Activated CD4-positive, alpha-beta memory T cell treated with anti-CD3 and anti-CD28 coated beads, Interleukin-2, amount 10 ng/mL, durations not matched to agents 7 days and 5 days (primary cell): Measurements from ENCODE around the gene NCKAP5. TPM values are rescaled to one million over a fixed set of nuclear protein-coding genes. Genes with fewer than 3 reads are reported as not detected.

ENCODE experiments used
- CTCF ChIA-PET: fragments of 350-600 bp; sonication (Branson Sonifier 250); formaldehyde crosslinking; loops from one replicate; lab custom pipeline; 2021; ENCODE audit warnings: antibody characterized with exemption, inconsistent platforms; lab: Charles Lee
- POLR2A ChIA-PET: fragments of 350-600 bp; sonication (Branson Sonifier 250); formaldehyde crosslinking; loops from one replicate; lab custom pipeline; 2021; ENCODE audit warnings: antibody characterized with exemption; lab: Charles Lee
- DNase-seq: peaks from one replicate; pipeline ENCODE4 v3.0.0-alpha.2; 2020
- H3K27ac Mint-ChIP-seq: one replicate; pipeline ENCODE4 v1.8.0; 2021; ENCODE audit warnings: mild to moderate bottlenecking, mixed read lengths
- H3K27me3 Mint-ChIP-seq: one replicate; pipeline ENCODE4 v1.8.0; 2021; ENCODE audit warnings: mixed read lengths
- H3K36me3 Mint-ChIP-seq: one replicate; pipeline ENCODE4 v1.8.0; 2021; ENCODE audit warnings: low read depth, mixed read lengths
- H3K4me1 Mint-ChIP-seq: one replicate; pipeline ENCODE4 v1.8.0; 2021; ENCODE audit warnings: mixed read lengths
- H3K4me3 Mint-ChIP-seq: one replicate; pipeline ENCODE4 v1.8.0; 2021; ENCODE audit warnings: mild to moderate bottlenecking, mixed read lengths
- H3K9me3 Mint-ChIP-seq: one replicate; pipeline ENCODE4 v1.8.0; 2021; ENCODE audit warnings: mixed read lengths
- total RNA-seq, 2 experiments: library from RNA; stranded (reverse); gene quantifications; one replicate each; pipeline ENCODE4 v1.2.3, GENCODE V29; 2021

NCKAP5 gene
- total RNA-seq, 2 experiments from 2014 or later, result not detected

- Mint-ChIP-seq H3K27ac (no peak overlapping the region), H3K4me3 (no peak overlapping the region), H3K36me3 (no peaks in the 10 kb centered on the region), H3K27me3 (no peaks in the 10 kb centered on the region), H3K9me3 (no peaks in the 10 kb centered on the region), H3K4me1 (no peaks in the 10 kb centered on the region)
- POLR2A ChIA-PET, result no interaction called here
- no peak for DNase-seq
- CTCF ChIA-PET, result no interaction called here
Measured at GRCh38 chr2:133414486-133415209, 153.6 kb downstream of the NCKAP5 start.

DNA sequence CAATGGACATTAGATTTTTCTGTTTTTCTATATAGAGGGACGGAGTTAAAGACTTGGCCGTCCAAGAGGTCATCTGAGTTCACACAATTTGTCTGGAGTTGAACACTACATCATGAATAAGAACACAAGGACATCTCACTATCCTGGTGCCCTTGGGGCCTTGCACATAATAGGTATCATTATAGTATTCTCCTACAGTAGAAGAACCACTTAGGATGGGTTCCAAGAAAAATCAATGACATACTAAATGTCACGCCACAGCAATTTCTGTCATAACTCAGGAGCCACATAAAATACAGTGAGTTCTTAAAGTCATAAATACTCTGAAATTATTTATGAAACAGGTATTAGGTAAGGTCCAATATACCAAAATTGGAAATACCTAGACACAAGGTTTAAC lies 154.4 kb downstream of the NCKAP5 start:
- ChIA-PET POLR2A (no interaction called here), CTCF (no interaction called here)
- no peaks in the 10 kb centered on the region for H3K9me3 Mint-ChIP-seq
- no peak overlapping the region for H3K4me3 Mint-ChIP-seq
- H3K27me3 Mint-ChIP-seq, result no peaks in the 10 kb centered on the region
- DNase-seq, result no peak
- no peak overlapping the region for H3K27ac Mint-ChIP-seq
- no peaks in the 10 kb centered on the region for H3K36me3 Mint-ChIP-seq
- no peaks in the 10 kb centered on the region for H3K4me1 Mint-ChIP-seq

- POLR2A ChIA-PET, result no interaction called here
- Mint-ChIP-seq H3K9me3 (no peaks in the 10 kb centered on the region), H3K27me3 (no peaks in the 10 kb centered on the region), H3K4me3 (no peak overlapping the region), H3K36me3 (no peaks in the 10 kb centered on the region), H3K27ac (no peak overlapping the region), H3K4me1 (no peaks in the 10 kb centered on the region)
- CTCF ChIA-PET, result no interaction called here
- DNase-seq, result no peak
Measured at GRCh38 chr2:133412694-133413093, 155.6 kb downstream of the NCKAP5 start.

GRCh38 chr2:133411857-133412256 lies 156.4 kb downstream of the NCKAP5 start:
- H3K36me3 Mint-ChIP-seq, result no peaks in the 10 kb centered on the region
- H3K4me3 Mint-ChIP-seq, result no peak overlapping the region
- H3K27me3 Mint-ChIP-seq, result no peaks in the 10 kb centered on the region
- ChIA-PET CTCF (no interaction called here), POLR2A (no interaction called here)
- H3K4me1 Mint-ChIP-seq, result no peaks in the 10 kb centered on the region
- no peak overlapping the region for H3K27ac Mint-ChIP-seq
- no peaks in the 10 kb centered on the region for H3K9me3 Mint-ChIP-seq
- DNase-seq, result no peak

- no peak overlapping the region for H3K4me3 Mint-ChIP-seq
- H3K9me3 Mint-ChIP-seq, result no peaks in the 10 kb centered on the region
- ChIA-PET POLR2A (no interaction called here), CTCF (no interaction called here)
- H3K27me3 Mint-ChIP-seq, result no peaks in the 10 kb centered on the region
- no peaks in the 10 kb centered on the region for H3K36me3 Mint-ChIP-seq
- no peak overlapping the region for H3K27ac Mint-ChIP-seq
- H3K4me1 Mint-ChIP-seq, result no peaks in the 10 kb centered on the region
- no peak for DNase-seq
Measured at GRCh38 chr2:133411101-133411500, 157.2 kb downstream of the NCKAP5 start.

DNA sequence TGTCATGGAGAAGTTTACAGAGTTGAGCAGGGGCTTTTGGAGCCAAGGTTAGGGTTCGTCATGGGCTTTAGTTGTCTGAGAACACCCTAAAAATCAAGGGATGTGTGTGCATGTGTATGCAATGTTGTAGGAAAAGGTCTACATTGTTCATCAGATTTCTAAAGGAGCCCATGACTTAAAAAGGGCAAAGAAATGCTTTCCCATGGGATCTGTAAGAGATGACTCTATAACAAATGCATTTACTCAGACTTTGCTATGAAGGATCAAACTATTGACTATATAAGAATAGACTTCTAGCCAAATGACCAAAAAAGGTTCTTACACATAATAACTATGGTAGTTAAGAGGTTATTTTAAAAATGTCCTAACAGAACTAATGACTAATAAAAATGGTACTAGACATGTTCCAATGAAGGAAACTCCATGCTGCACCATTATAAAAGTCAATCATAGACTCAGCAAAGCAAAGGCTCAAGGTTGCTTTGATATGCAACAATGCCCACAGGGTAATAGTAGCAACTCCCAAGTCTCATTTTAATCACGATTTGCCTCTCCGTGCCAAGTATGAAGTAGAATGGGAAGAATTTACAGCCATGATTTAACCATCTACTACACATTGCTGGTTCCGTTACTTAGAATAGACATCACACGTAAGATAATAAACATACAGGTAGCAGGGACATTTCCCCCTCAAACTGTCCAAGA lies 158.5 kb downstream of the NCKAP5 start:
- Mint-ChIP-seq H3K4me3 (no peak overlapping the region), H3K27ac (no peak overlapping the region), H3K4me1 (no peaks in the 10 kb centered on the region), H3K36me3 (no peaks in the 10 kb centered on the region), H3K9me3 (no peaks in the 10 kb centered on the region), H3K27me3 (no peaks in the 10 kb centered on the region)
- ChIA-PET POLR2A (no interaction called here), CTCF (no interaction called here)
- DNase-seq, result no peak

DNA sequence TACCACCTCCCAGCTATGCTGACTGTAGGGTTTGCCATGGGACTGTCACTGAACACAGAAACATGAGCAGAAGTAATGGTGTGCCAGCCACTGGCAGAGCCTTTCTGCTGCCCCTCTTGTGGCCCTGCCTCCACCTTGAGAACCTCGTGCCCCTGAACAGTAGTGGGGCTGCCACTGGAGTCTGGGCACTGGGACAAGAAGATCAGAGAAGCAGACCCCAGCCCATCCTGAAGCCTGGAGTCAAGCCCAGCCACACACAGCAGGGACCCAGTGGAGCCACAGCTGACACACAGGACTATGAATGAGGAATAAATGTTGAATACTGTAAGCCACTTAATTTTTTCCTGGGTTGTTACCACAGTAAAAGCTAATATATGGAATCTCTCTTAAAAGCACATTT lies 159.6 kb downstream of the NCKAP5 start:
- Mint-ChIP-seq H3K9me3 (no peaks in the 10 kb centered on the region), H3K27ac (no peak overlapping the region), H3K27me3 (no peaks in the 10 kb centered on the region), H3K4me1 (no peaks in the 10 kb centered on the region), H3K4me3 (no peak overlapping the region), H3K36me3 (no peaks in the 10 kb centered on the region)
- DNase-seq, result no peak
- CTCF ChIA-PET, result no interaction called here
- POLR2A ChIA-PET, result no interaction called here

GRCh38 chr2:133407341-133407740 lies 160.9 kb downstream of the NCKAP5 start:
- Mint-ChIP-seq H3K36me3 (no peaks in the 10 kb centered on the region), H3K9me3 (no peaks in the 10 kb centered on the region), H3K4me1 (no peaks in the 10 kb centered on the region), H3K27me3 (no peaks in the 10 kb centered on the region), H3K27ac (no peak overlapping the region), H3K4me3 (no peak overlapping the region)
- ChIA-PET CTCF (no interaction called here), POLR2A (no interaction called here)
- no peak for DNase-seq

GRCh38 chr2:133405252-133405651 lies 163.0 kb downstream of the NCKAP5 start:
- CTCF ChIA-PET, result no interaction called here
- no peak overlapping the region for H3K4me3 Mint-ChIP-seq
- no peaks in the 10 kb centered on the region for H3K4me1 Mint-ChIP-seq
- no peaks in the 10 kb centered on the region for H3K36me3 Mint-ChIP-seq
- no peak overlapping the region for H3K27ac Mint-ChIP-seq
- no peak for DNase-seq
- H3K27me3 Mint-ChIP-seq, result no peaks in the 10 kb centered on the region
- POLR2A ChIA-PET, result no interaction called here
- H3K9me3 Mint-ChIP-seq, result no peaks in the 10 kb centered on the region

GRCh38 chr2:133400411-133400810 lies 167.9 kb downstream of the NCKAP5 start:
- Mint-ChIP-seq H3K27me3 (no peaks in the 10 kb centered on the region), H3K36me3 (no peaks in the 10 kb centered on the region), H3K4me1 (no peaks in the 10 kb centered on the region), H3K4me3 (no peak overlapping the region), H3K27ac (no peak overlapping the region), H3K9me3 (no peaks in the 10 kb centered on the region)
- ChIA-PET POLR2A (no interaction called here), CTCF (no interaction called here)
- no peak for DNase-seq

GRCh38 chr2:133393895-133394294 lies 174.4 kb downstream of the NCKAP5 start:
- ChIA-PET CTCF (no interaction called here), POLR2A (no interaction called here)
- H3K4me3 Mint-ChIP-seq, result no peak overlapping the region
- no peak for DNase-seq
- H3K27me3 Mint-ChIP-seq, result no peaks in the 10 kb centered on the region
- peaks cover 8% of the 10 kb centered on the region for H3K9me3 Mint-ChIP-seq
- H3K4me1 Mint-ChIP-seq, result no peaks in the 10 kb centered on the region
- H3K27ac Mint-ChIP-seq, result no peak overlapping the region
- H3K36me3 Mint-ChIP-seq, result no peaks in the 10 kb centered on the region

- no peaks in the 10 kb centered on the region for H3K36me3 Mint-ChIP-seq
- CTCF ChIA-PET, result no interaction called here
- POLR2A ChIA-PET, result no interaction called here
- H3K4me3 Mint-ChIP-seq, result no peak overlapping the region
- H3K4me1 Mint-ChIP-seq, result no peaks in the 10 kb centered on the region
- no peak overlapping the region for H3K27ac Mint-ChIP-seq
- H3K27me3 Mint-ChIP-seq, result no peaks in the 10 kb centered on the region
- DNase-seq, result no peak
- H3K9me3 Mint-ChIP-seq, result peaks cover 15% of the 10 kb centered on the region
Measured at GRCh38 chr2:133390156-133390555, 178.1 kb downstream of the NCKAP5 start.

DNA sequence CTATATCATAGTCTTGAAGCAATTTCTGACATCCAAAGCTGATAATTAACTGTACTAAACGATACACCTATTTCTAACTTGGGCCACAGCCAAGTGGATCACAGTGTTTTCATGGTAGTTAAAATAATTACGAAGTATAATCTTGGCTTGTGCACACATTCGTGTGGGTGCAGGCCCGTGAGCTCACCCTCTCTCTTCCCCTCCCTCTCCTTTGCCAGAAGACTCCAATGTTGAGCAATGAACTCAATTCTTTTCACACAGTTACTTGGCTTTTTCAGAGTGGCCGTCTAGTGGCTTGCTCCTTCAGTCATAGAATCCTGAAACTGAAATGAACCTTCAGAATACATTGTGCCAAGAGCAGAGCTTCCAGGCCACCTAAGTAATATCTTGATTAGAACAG lies 178.7 kb downstream of the NCKAP5 start:
- H3K27me3 Mint-ChIP-seq, result no peaks in the 10 kb centered on the region
- no peak overlapping the region for H3K4me3 Mint-ChIP-seq
- peaks cover 15% of the 10 kb centered on the region for H3K9me3 Mint-ChIP-seq
- H3K36me3 Mint-ChIP-seq, result no peaks in the 10 kb centered on the region
- POLR2A ChIA-PET, result no interaction called here
- no peak overlapping the region for H3K27ac Mint-ChIP-seq
- H3K4me1 Mint-ChIP-seq, result no peaks in the 10 kb centered on the region
- CTCF ChIA-PET, result no interaction called here
- no peak for DNase-seq

GRCh38 chr2:133382566-133382965 lies 185.7 kb downstream of the NCKAP5 start:
- DNase-seq, result no peak
- Mint-ChIP-seq H3K9me3 (peaks cover 5% of the 10 kb centered on the region), H3K36me3 (no peaks in the 10 kb centered on the region), H3K4me1 (no peaks in the 10 kb centered on the region), H3K27me3 (no peaks in the 10 kb centered on the region), H3K27ac (no peak overlapping the region), H3K4me3 (no peak overlapping the region)
- CTCF ChIA-PET, result no interaction called here
- POLR2A ChIA-PET, result no interaction called here
